Lung (tissue), 12 donors: ENCODE measurements around the gene ZNF821. TPM values are rescaled to one million over a fixed set of nuclear protein-coding genes. Genes with fewer than 3 reads are reported as not detected.

Experiments used
- ATAC-seq: fragments of 200-7000 bp; cut with Tn5 transposase; one replicate; pipeline ENCODE4 v1.9.1; 2020; ENCODE audit warnings: moderate number of reproducible peaks; ENCODE audit not compliant: insufficient read depth, low FRiP score
- DNase-seq, 3 donors: peaks; one replicate each; pipeline ENCODE4 v3.0.0-alpha.2; 2013 to 2017
- H3K27ac ChIP-seq, 2 donors: one replicate each; pipeline ENCODE4 v1.5.1; 2013; ENCODE audit warnings: mild to moderate bottlenecking in 2 of 2, moderate library complexity in 2 of 2, control low read depth in 1 of 2, inconsistent platforms in 1 of 2, low read depth in 1 of 2, low read length in 1 of 2
- H3K27me3 ChIP-seq, 3 donors: one replicate each; pipeline ENCODE4 v1.5.1; 2013; ENCODE audit warnings: low read length in 2 of 3; ENCODE audit not compliant: control insufficient read depth in 3 of 3, insufficient read depth in 3 of 3
- H3K36me3 ChIP-seq, 4 donors: one replicate each; pipeline ENCODE4 v1.5.1; 2013; ENCODE audit warnings: low read length in 4 of 4, mild to moderate bottlenecking in 1 of 4, moderate library complexity in 1 of 4; ENCODE audit not compliant: control insufficient read depth in 4 of 4, insufficient read depth in 4 of 4
- H3K4me1 ChIP-seq, 5 donors: one replicate each; pipeline ENCODE4 v1.5.1; 2013; ENCODE audit warnings: low read length in 5 of 5, mild to moderate bottlenecking in 2 of 5, moderate library complexity in 1 of 5; ENCODE audit not compliant: control insufficient read depth in 5 of 5, insufficient read depth in 5 of 5
- H3K4me3 ChIP-seq: one replicate; pipeline ENCODE4 v1.5.1; 2013; ENCODE audit warnings: mild to moderate bottlenecking, control low read depth, moderate library complexity
- H3K9ac ChIP-seq, 2 donors: one replicate each; pipeline ENCODE4 v1.5.1; 2013; ENCODE audit warnings: low read length in 2 of 2, control low read depth in 1 of 2; ENCODE audit not compliant: insufficient read depth in 1 of 2
- H3K9me3 ChIP-seq, 4 donors: one replicate each; pipeline ENCODE4 v1.5.1; 2013; ENCODE audit warnings: low read length in 3 of 4, mild to moderate bottlenecking in 1 of 4, moderate library complexity in 1 of 4; ENCODE audit not compliant: control insufficient read depth in 4 of 4, insufficient read depth in 3 of 4
- WGBS, 2 donors: extraction: QIAGEN DNeasy Blood & Tissue Kit; methylation state at CpG; one replicate each; pipeline ENCODE4 v1.1.7; 2013; 5-methylcytosine and 5-hydroxymethylcytosine counted together
- polyA plus RNA-seq, 2 donors: library from polyadenylated mRNA; stranded (reverse); fragments of 200-250 nt; gene quantifications; one replicate each; pipeline ENCODE4 v1.2.1, GENCODE V29; 2013
- total RNA-seq, 2 donors: library from RNA; depleted of rRNA in 1 of 2; stranded (reverse); fragments of >200 nt in 1 of 2; gene quantifications; one replicate each; pipeline ENCODE4 v1.2.1, GENCODE V29; 2014 to 2021
- TF ChIP-seq, protein P1 (sequence below): IDR thresholded peaks from 2 replicates; pipeline ENCODE4 v1.5.1; 2012; ENCODE audit warnings: mild to moderate bottlenecking; ENCODE audit errors: control extremely low read depth, extremely low read depth
- donor health status: control.
- donor health status: control.
- donor health status: Bipolar disorder and iron deficiency.
- donor health status: healthy.
- donor health status: DM: yes; HTN: yes; CAD: no.

The ZNF821 gene
- total and polyA plus RNA-seq, 4 donors, result 3.7 to 9.8 (median 6.7) TPM

GRCh38 chr16:71878911-71879310 lies 5.1 kb downstream of the ZNF821 start:
- TF ChIP-seq, protein P1, sequence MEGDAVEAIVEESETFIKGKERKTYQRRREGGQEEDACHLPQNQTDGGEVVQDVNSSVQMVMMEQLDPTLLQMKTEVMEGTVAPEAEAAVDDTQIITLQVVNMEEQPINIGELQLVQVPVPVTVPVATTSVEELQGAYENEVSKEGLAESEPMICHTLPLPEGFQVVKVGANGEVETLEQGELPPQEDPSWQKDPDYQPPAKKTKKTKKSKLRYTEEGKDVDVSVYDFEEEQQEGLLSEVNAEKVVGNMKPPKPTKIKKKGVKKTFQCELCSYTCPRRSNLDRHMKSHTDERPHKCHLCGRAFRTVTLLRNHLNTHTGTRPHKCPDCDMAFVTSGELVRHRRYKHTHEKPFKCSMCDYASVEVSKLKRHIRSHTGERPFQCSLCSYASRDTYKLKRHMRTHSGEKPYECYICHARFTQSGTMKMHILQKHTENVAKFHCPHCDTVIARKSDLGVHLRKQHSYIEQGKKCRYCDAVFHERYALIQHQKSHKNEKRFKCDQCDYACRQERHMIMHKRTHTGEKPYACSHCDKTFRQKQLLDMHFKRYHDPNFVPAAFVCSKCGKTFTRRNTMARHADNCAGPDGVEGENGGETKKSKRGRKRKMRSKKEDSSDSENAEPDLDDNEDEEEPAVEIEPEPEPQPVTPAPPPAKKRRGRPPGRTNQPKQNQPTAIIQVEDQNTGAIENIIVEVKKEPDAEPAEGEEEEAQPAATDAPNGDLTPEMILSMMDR, result no peak
- peaks cover 0 to 9% (median 0%) of the 10 kb centered on the region in 5 donors for H3K4me1 ChIP-seq
- WGBS, 2 donors, result 73 to 76% methylated on average over 4 of the region's 4 CpGs
- no peak for ATAC-seq
- H3K27ac ChIP-seq, result no peak overlapping the region
- no peaks in the 10 kb centered on the region for H3K9me3 ChIP-seq
- H3K36me3 ChIP-seq, result peaks cover 5 to 27% (median 12%) of the 10 kb centered on the region in 4 donors
- H3K9ac ChIP-seq, result no peak overlapping the region
- H3K4me3 ChIP-seq, result no peak overlapping the region
- H3K27me3 ChIP-seq, result no peaks in the 10 kb centered on the region
- DNase-seq, result no peak

- no peak for DNase-seq
- TF ChIP-seq, protein P1, result no peak
- no peak overlapping the region for H3K27ac ChIP-seq
- no peaks in the 10 kb centered on the region for H3K4me1 ChIP-seq
- H3K27me3 ChIP-seq, result no peaks in the 10 kb centered on the region
- ATAC-seq, result no peak
- H3K36me3 ChIP-seq, result peaks cover 0 to 20% (median 10%) of the 10 kb centered on the region in 4 donors
- H3K9me3 ChIP-seq, result no peaks in the 10 kb centered on the region
- 85 to 87% methylated on average over 4 of the region's 4 CpGs for WGBS, 2 donors
- no peak overlapping the region for H3K9ac ChIP-seq
- H3K4me3 ChIP-seq, result no peak overlapping the region
These were observed 10.8 kb downstream of the ZNF821 start for GRCh38 chr16:71873199-71873598.

- no peak overlapping the region for H3K27ac ChIP-seq
- WGBS, 2 donors, result 94% methylated on average over 2 of the region's 2 CpGs
- H3K36me3 ChIP-seq, result peaks cover 0 to 34% (median 6%) of the 10 kb centered on the region in 4 donors
- H3K4me3 ChIP-seq, result no peak overlapping the region
- ATAC-seq (no peak), DNase-seq (no peak)
- no peaks in the 10 kb centered on the region for H3K4me1 ChIP-seq
- TF ChIP-seq, protein P1, result no peak
- no peak overlapping the region for H3K9ac ChIP-seq
- no peaks in the 10 kb centered on the region for H3K9me3 ChIP-seq
- H3K27me3 ChIP-seq, result no peaks in the 10 kb centered on the region
These were observed 13.2 kb downstream of the ZNF821 start for GRCh38 chr16:71870818-71871217.

GRCh38 chr16:71869089-71869488 lies 14.9 kb downstream of the ZNF821 start:
- TF ChIP-seq, protein P1, result no peak
- Histone ChIP-seq H3K9ac (no peak overlapping the region), H3K27me3 (no peaks in the 10 kb centered on the region), H3K4me1 (no peaks in the 10 kb centered on the region), H3K27ac (no peak overlapping the region), H3K9me3 (no peaks in the 10 kb centered on the region), H3K36me3 (peaks cover 0 to 46% (median 12%) of the 10 kb centered on the region in 4 donors), H3K4me3 (no peak overlapping the region)
- 97 to 100% methylated on average over 1 of the region's 1 CpG for WGBS, 2 donors
- DNase-seq (no peak), ATAC-seq (no peak)
